Measurements from ENCODE around the gene POU2AF2.

DNA sequence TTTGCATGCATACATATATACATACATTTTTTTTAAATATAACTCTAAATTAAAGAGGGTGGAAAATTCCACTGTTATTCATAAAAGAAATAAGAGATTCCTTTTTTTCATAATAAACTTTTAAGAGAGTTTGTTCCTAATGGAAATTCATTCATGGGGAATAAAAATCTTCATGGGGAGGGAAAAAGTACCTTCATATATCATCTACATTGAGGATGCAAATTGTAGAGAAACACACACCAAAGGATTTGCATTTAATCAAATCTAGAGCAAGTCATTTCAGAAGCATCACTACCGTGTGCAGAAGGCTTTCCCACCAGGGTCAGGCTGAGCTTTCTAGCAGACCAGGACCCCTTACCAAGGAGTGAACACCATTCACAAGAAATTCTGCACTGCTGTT is at the start of gene POU2AF2:
- no peak for TF ChIP-seq EZH2 (IDR thresholded peaks at IDR 0.05; ENCODE audit: insufficient read depth, low read length)
- TF ChIP-seq, protein P1, sequence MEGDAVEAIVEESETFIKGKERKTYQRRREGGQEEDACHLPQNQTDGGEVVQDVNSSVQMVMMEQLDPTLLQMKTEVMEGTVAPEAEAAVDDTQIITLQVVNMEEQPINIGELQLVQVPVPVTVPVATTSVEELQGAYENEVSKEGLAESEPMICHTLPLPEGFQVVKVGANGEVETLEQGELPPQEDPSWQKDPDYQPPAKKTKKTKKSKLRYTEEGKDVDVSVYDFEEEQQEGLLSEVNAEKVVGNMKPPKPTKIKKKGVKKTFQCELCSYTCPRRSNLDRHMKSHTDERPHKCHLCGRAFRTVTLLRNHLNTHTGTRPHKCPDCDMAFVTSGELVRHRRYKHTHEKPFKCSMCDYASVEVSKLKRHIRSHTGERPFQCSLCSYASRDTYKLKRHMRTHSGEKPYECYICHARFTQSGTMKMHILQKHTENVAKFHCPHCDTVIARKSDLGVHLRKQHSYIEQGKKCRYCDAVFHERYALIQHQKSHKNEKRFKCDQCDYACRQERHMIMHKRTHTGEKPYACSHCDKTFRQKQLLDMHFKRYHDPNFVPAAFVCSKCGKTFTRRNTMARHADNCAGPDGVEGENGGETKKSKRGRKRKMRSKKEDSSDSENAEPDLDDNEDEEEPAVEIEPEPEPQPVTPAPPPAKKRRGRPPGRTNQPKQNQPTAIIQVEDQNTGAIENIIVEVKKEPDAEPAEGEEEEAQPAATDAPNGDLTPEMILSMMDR (IDR thresholded peaks at IDR 0.05; ENCODE audit: insufficient read depth, low read depth, low read length): no peak

All from astrocyte (in vitro differentiated cells and primary cell).